Motor neuron (in vitro differentiated cells): Measurements from ENCODE around the gene USP6NL. TPM values are rescaled to one million over a fixed set of nuclear protein-coding genes. Genes with fewer than 3 reads are reported as not detected.

Experiments
- ATAC-seq, 8 experiments: fragments of 200-7000 bp; cut with Tn5 transposase; replicated peaks in 6 of 8; 2 replicates each; pipeline ENCODE4 v1.8.0; 2021; ENCODE audit warnings: mild to moderate bottlenecking in 8 of 8, moderate library complexity in 8 of 8
- H3K27ac ChIP-seq, 2 donors: fragments of 250-450 bp; sonication (Bioruptor Pico); 2 replicates each; pipeline ENCODE4 v1.9.0; 2021; ENCODE audit warnings: antibody characterized with exemption in 2 of 2, mild to moderate bottlenecking in 2 of 2, moderate library complexity in 1 of 2
- H3K4me1 ChIP-seq, 2 donors: fragments of 250-450 bp; sonication (Bioruptor Pico); replicated peaks in 1 of 2; 2 replicates each; pipeline ENCODE4 v1.6.1; 2021; ENCODE audit warnings: antibody characterized with exemption in 2 of 2, mild to moderate bottlenecking in 2 of 2, moderate library complexity in 1 of 2
- H3K4me3 ChIP-seq, 5 donors: fragments of 250-450 bp; sonication (Bioruptor Pico); 2 replicates each; pipeline ENCODE4 v1.9.0; 2021; ENCODE audit warnings: antibody characterized with exemption in 5 of 5, mild to moderate bottlenecking in 5 of 5, moderate library complexity in 4 of 5
- WGBS, 10 experiments: fragments of 450-650 bp; shearing (Covaris generic); methylation state at CpG; one replicate each; pipeline ENCODE4 v1.0.0; 2022; 5-methylcytosine and 5-hydroxymethylcytosine counted together
- in situ Hi-C, 9 experiments: fragments of 400-800 bp; cut with MboI; loops; one replicate each; pipeline ENCODE4 v1.15.0; 2021; ENCODE audit warnings: low sequenced_read_pairs in 9 of 9, low pct_unique_long_range_greater_than_20kb in 2 of 9; ENCODE audit not compliant: unreplicated experiment in 9 of 9
- total RNA-seq, 8 experiments: library from RNA; unstranded; fragments of 300-600 nt; gene quantifications; 2 replicates each; pipeline versions ENCODE4 v1.2.3 to v1.2.4, GENCODE V29; 2022

The USP6NL gene
- total RNA-seq, 8 experiments from 2014 or later, result 6.0 to 22.6 (median 16.1) TPM

DNA sequence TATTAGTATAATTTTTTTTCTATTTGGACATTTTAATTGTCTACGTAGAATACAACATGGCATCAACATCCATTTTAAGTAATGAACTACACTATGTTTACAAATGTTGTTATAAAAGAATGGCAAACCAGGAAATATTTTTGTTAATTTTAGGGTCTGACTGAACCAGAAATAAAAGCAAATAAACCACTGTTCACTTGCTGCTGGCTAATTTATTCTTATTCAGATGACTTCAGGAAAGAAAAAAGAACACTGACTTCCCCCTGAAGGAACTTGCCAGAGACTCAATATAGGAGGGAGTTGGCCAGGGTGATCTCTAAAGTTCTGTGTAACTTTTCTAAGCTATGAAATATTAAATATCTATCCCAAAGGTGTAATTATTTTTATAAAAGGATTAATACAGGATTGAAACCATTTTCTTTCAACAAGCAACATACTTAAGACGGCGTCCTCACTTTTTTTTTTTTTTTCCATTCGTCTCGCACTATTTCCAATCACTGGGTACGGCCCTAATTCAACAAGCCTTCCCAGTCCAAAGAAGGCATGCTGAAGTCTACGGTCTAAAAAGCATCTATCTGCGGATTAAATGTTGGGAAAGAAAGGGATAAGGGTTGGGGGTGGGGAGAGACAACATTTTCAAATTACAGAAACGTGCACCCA is 1.2 kb downstream of the USP6NL start:
- Histone ChIP-seq H3K4me3 (peak overlapping the region; percentile 69 to 96 (median 86)), H3K4me1 (peaks cover 9 to 10% of the 10 kb centered on the region in 2 donors), H3K27ac (peak overlapping the region in 1 of 2 donors; percentile 88)
- WGBS, 10 experiments, result 0 to 27% (median 11%) methylated on average over 1 to 9 of the region's 9 CpGs
- in situ Hi-C loops, result no loop called here
- ATAC-seq, result no peak

DNA sequence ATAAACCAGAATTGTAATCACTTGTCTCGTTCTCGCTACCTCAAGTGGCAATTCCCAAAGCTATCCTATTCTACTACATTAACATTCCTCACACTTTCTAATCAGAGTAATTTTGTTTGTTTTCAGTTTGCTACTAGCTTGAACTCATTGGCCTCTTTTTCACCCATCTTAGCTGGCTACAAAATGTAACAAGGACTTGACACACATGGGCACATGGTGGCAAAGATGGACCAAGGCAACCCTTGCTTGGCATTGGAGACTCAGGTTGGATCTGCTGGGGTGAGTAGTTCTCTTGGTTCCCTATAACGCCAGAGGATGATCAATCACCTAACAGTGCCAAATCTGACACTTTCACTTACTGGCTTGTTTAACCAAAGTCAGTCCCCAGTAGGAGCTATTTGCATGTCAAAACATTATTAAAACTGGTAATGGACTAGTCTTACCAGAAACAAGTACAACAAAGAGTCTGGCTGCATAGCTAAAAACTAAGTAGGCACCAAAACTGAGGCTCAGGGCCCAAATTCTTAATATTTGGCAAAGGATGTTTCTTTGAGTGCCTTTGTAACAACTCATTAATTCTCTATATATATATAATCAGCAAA is 1.9 kb downstream of the USP6NL start:
- Histone ChIP-seq H3K4me3 (no peak overlapping the region), H3K27ac (no peak overlapping the region), H3K4me1 (peaks cover 9 to 10% of the 10 kb centered on the region in 2 donors)
- WGBS, 10 experiments, result 56 to 100% (median 87%) methylated on average over 1 to 3 of the region's 3 CpGs; no CpG with 5 or more reads in 3 of the 10 experiments
- ATAC-seq, result no peak
- in situ Hi-C loops, result no loop called here

DNA sequence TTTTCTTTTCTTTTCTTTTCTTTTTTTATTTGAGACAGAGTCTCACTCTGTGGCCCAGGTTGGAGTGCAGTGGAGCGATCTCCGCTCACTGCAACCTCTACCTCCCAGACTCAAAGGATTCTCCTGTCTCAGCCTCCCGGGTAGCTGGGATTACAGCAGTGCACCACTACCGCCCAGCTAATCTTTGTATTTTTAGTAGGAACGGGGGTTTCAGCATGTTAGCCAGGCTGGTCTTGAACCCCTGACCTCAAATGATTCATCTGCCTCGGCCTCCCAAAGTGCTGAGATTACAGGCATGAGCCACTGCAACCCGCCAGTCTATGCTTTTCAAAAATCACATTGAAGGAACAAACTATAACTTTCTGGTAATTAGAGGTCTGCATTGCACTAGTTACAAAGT is 2.4 kb downstream of the USP6NL start:
- WGBS, 10 experiments, result 86 to 100% (median 92%) methylated on average over 1 to 7 of the region's 7 CpGs; no CpG with 5 or more reads in 2 of the 10 experiments
- Histone ChIP-seq H3K4me1 (peaks cover 9 to 10% of the 10 kb centered on the region in 2 donors), H3K27ac (no peak overlapping the region), H3K4me3 (no peak overlapping the region)
- ATAC-seq, result no peak
- in situ Hi-C loops, result no loop called here

DNA sequence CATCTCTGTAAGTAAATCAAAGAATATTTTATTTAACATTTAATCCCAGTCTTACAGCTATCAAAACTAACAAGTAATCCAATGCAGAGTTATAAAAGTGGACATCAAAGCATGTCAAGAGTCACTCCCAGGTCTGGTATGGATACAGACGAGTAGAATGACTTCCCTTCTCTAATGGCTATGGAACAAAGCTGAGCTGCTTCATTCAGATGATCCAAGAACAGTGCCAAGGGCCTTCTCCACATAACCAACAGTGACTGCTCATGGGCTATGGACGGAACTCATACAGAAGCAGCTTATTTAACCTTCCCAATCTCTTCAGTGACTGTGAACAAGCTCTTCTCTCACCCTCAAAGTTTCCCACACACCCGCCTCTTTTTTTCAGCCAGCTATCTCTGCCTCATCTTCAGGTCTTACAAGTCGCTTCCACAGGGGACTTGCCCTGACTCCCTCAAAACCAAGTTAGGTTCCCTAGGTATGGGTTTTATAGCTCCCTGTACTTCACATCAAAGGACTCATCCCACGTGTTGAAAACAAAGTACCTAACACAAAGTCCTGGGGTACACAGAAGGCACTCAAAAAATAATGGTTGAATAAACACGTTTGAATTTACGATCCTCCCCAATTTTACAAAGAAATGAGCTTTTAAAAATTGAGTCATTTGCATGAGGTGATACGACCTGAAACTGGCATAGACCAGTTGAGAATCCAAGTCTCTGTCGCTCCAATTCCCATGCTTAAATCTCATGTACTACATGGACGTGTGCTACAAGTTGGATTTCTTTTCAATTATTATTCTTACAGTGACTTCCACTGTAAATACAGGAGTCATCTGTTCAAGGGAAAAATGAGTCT is 3.1 kb downstream of the USP6NL start:
- H3K27ac ChIP-seq, result no peak overlapping the region

DNA sequence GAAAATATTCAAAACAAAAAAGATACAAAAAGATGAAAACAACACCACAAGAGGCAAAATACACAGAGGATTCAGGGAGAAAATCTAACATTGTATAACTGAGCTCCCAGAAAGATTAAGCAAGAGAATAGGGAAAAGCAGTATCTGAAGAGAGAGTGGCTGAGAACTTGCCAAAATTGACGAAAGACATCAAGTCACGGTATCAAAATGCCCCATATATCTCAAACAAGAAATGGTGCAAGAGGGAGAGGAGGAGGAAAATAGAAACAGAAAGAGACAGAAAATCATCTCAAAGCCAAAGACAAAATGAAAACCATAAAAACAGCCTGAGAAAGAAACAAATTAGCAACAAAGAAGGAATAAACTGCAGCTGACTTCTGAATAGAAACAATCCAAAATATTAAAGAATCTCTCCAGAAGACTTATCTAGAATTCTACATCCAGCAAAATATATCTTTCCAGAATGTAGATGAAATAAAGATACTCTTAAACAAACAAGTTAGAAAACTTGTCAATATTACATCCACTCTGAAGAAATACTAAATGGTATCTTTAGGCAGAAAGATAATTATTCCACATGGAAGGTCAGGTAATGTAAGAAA is 5.5 kb downstream of the USP6NL start:
- WGBS, 10 experiments, result 61 to 100% (median 98%) methylated on average over 1 to 2 of the region's 2 CpGs
- Histone ChIP-seq H3K4me3 (no peak overlapping the region), H3K4me1 (peaks cover 10 to 16% of the 10 kb centered on the region in 2 donors), H3K27ac (no peak overlapping the region)
- in situ Hi-C loops, result no loop called here
- no peak for ATAC-seq

More for the DNA sequence above, 3.1 kb downstream of the USP6NL start:
- WGBS, 10 experiments, result 73 to 100% (median 86%) methylated on average over 1 to 8 of the region's 10 CpGs
- in situ Hi-C loops, result no loop called here
- Histone ChIP-seq H3K4me1 (peaks cover 9 to 10% of the 10 kb centered on the region in 2 donors), H3K4me3 (no peak overlapping the region)
- ATAC-seq, result no peak

DNA sequence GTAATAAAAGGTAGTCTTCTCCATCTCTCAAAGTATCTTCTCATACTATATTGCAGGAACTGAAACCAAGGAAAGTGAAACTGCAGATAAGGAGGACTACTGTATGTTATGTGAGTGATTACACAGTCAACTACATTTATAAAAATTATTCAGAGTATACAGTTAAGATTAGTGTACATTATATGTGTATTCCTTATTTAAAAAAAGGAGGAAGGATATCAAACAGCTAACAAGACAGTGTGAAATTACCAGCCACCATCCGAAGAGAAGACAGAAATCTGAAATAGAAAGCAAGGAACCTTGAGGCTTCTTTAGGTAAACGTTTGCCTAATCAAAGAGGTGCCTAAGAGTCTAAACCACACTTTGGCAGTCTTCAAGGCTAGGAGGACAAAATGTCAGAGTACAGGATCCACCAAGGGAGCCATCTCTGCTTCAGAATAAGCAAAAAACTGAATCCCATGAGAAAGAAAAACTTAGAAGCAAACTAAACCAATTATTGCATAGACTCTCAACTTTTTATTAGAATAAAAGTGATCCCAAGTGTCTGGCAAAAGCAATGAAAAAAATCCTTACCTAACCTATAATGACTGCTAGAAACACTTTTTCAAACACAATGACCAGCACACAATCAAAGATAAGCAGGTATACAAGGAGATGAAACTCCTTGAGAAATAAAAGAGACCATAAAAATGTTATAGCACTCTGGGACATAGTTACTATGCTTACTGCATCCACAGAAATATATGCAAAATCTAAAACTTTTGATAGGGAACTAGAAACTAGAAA is 6.4 kb downstream of the USP6NL start:
- peaks cover 7 to 16% of the 10 kb centered on the region in 2 donors for H3K4me1 ChIP-seq
- H3K27ac ChIP-seq, result no peak overlapping the region
- in situ Hi-C loops, result no loop called here
- H3K4me3 ChIP-seq, result no peak overlapping the region
- no peak for ATAC-seq
- WGBS, 10 experiments, result 62 to 94% (median 84%) methylated on average over 2 of the region's 2 CpGs; no CpG with 5 or more reads in 2 of the 10 experiments

DNA sequence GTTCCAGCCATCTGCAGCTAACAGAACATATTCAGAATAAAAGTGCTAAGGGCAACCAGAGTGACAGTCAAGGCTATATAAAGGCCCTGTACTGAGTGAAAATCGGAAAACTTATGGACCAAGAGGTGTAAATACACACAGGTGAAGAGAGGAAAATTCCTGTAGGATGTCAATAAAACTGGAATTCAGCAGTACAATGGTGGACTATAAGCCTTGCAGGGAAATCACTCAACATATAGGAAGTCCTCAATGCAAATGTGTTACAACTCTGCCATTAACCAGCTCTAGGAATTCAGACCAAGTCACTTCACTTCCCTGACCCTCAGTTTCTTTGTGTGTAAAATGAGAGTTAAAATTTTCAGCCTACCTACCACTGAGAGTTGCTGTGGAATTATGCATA is 7.7 kb downstream of the USP6NL start:
- no peak for ATAC-seq
- WGBS, 10 experiments, result 83 to 100% (median 100%) methylated on average over 1 of the region's 1 CpG; no CpG with 5 or more reads in 5 of the 10 experiments
- no peak overlapping the region for H3K4me3 ChIP-seq

DNA sequence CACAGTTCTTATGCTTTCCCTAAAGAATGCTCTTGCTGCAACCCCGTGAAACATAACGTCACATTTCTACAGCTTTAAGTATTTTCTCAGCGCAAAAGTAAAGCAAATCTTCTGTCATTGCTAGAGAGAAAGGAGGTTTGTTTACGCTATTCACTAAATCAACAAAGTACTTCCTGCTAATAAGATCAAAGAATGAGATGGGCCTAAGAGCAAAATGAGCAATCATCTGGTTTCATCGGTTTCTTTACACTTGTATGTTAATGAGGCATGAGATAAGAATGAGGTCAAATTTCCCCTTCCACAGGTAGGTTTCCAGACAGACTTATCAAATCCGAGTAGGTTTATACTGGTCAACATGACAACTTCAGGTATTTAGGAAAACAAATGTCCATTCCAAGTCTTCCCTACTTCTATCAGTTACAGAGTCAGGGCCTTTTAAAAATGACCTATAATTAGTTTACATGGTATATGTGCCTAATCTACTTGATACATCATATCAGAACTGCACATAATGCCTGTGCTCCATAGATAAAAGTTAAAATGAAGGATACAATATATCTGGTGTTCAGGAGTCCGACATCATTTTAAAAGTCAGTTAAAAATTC is 8.4 kb downstream of the USP6NL start:
- no peak overlapping the region for H3K27ac ChIP-seq
- H3K4me1 ChIP-seq, result peaks cover 0 to 7% of the 10 kb centered on the region in 2 donors
- in situ Hi-C loops, result no loop called here
- 56 to 100% (median 81%) methylated on average over 1 to 7 of the region's 7 CpGs for WGBS, 10 experiments
- ATAC-seq, result peak in 1 of 8 experiments; percentile 53
- H3K4me3 ChIP-seq, result no peak overlapping the region

More for the DNA sequence above, 7.7 kb downstream of the USP6NL start:
- in situ Hi-C loops, result no loop called here
- peaks cover 0 to 7% of the 10 kb centered on the region in 2 donors for H3K4me1 ChIP-seq
- no peak overlapping the region for H3K27ac ChIP-seq

DNA sequence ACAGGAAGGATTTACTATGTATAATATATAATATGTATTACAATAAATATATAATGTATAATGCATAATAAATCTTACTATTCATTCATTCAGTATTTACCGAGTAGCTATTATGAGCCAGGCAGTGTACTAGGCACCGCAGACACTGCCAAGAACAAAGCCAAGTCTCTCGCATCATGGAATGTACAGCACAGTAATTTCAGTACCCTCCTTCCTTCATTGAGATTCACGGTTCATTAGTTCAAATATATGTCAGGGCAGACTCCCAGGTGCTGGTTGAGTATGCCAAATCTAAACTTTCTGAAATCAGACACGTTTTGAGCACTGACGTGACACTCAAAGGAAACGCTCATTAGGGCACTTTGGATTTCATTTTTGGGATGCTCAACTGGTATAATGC is 9.1 kb downstream of the USP6NL start:
- ATAC-seq, result no peak
- H3K4me3 ChIP-seq, result no peak overlapping the region
- WGBS, 10 experiments, result 90 to 100% (median 97%) methylated on average over 1 to 7 of the region's 7 CpGs; no CpG with 5 or more reads in 1 of the 10 experiments
- H3K4me1 ChIP-seq, result peaks cover 0 to 7% of the 10 kb centered on the region in 2 donors
- no peak overlapping the region for H3K27ac ChIP-seq
- in situ Hi-C loops, result no loop called here

DNA sequence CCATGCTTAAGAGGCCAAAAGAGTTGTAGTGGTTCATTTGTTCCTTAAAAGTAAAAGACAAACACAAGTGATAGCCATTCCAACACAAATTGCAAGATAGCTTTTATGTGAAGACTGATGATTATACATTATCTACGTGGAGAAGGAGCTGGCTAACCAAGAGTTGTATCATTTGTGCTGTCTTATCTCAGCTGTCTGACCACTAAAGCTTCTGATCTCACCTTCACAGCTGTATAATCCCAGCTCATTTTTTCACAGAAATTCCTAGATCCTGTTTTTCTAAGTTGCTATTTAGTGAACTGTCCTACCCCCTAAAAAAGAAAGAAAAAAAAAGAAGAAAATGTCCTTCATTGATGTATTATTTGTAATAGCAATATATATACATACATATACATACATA is 9.8 kb downstream of the USP6NL start:
- in situ Hi-C loops, result no loop called here
- Histone ChIP-seq H3K4me1 (peaks cover 0 to 7% of the 10 kb centered on the region in 2 donors), H3K4me3 (no peak overlapping the region), H3K27ac (no peak overlapping the region)
- WGBS, 10 experiments, result 60 to 100% (median 88%) methylated on average over 1 of the region's 1 CpG; no CpG with 5 or more reads in 3 of the 10 experiments
- ATAC-seq, result no peak

DNA sequence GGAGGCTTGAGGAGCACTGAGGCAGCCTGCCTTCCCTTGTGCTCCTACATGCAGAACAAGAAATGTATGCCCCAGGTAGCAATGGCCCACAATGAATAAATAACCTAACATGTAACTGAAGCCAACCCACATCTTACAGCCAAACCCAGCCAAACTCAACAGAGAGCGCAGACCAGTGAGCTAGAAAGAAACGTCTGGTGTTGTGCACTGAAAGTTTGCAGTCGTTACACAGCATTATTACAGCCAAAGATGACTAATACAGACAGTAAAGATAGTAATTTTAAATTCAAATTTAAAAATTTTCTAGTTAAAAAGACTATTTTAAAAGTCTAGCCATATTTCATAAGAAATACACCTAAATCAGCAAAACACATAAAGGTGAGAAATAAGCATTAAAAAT is 11.2 kb downstream of the USP6NL start:
- WGBS, 10 experiments, result 77 to 95% (median 95%) methylated on average over 3 of the region's 3 CpGs; no CpG with 5 or more reads in 6 of the 10 experiments
- H3K27ac ChIP-seq, result no peak overlapping the region
- H3K4me3 ChIP-seq, result no peak overlapping the region
- peaks cover 0 to 7% of the 10 kb centered on the region in 2 donors for H3K4me1 ChIP-seq
- in situ Hi-C loops, result no loop called here
- no peak for ATAC-seq
